ENCODE measurements around the gene CSTPP1.

GRCh38 chr11:47139878-47140277, 203.3 kb downstream of the CSTPP1 start:
- TF ChIP-seq EZH2 (IDR thresholded peaks at IDR 0.05; ENCODE audit: low read depth), result no peak
- TF ChIP-seq CTCF (conservative IDR thresholded peaks at IDR 0.05), result no peak
